IPS DF 4.7 (cell line): ENCODE results near the gene EPHB2.

ENCODE experiments used
- DNase-seq: peaks from one replicate; pipeline ENCODE4 v3.0.0-alpha.2; 2013; ENCODE audit warnings: low spot score; ENCODE audit errors: extremely low read depth

The EPHB2 gene

DNA sequence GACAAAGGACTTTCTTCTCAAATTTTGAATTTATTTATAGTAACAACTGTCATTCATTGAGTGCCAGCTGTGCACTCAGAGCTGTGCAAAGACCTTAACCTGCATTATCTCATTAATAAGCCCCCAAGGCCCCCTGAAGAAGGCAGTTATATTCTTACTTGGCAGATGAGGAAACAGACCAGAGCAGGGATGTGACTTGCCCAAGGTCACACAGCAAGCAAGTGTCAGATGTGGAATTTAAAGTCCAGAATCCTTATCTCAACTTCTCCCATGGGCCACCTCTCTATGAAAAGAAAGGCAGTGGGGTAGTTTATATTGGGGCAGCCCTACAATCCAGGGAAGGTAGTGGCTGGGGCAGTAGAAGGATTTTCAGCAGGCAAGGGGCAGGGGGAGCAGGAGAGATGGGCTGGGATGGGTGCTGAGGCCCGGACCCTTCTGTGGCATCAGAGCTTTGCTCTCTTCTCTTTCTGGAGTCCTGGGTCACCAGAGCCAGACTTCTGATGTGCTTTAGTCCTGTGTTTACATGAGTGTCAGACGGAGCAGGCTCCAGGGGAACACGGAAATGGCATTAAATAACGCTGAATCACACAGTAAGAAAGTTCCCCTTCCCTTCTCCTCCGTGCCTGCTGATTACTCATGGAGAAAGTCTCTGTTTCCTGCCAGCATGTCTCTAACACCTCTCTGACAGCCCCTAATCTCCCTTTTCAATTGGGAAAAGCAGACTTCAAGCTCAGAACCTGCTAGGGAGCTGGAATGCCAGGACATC, 39.5 kb downstream of the EPHB2 start:
- DNase-seq = no peak

DNA sequence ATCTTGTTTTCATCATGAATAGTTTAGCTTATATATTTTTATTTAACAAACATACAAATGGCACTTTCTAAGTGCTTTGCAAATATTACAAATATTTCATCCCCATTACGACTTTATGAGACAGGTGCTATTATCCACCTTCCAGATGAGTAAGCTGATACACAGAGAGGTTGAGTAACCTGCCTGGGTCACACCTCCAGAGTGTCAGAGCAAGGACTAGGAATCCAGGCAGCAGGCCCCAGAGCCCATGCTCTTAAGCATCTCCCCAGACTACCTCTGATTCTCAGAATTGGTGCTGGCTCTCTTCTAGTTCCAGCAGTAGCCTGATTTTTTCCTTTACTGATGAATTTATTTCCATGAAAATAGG, 40.0 kb downstream of the EPHB2 start:
- DNase-seq = no peak

DNA sequence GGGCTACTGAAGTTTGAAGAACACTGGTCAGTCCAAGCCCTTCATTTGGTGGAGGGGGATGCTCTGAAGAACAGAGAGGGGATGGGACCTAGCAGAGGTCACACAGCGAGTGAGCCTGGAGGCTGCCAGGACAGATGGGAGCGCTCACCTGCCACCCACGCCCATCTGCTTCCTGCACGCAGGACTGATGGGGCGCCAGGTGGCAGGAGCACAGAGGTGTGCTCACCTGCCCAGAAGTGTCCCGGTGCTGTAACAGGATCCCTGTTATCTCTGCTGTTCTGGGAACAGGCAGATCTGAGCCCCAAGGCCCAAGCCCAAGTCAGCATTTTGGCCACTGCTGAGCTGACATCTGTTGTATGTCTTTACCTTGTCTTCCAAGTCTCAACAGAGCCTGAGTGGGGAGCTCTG, 40.5 kb downstream of the EPHB2 start:
- no peak for DNase-seq

DNA sequence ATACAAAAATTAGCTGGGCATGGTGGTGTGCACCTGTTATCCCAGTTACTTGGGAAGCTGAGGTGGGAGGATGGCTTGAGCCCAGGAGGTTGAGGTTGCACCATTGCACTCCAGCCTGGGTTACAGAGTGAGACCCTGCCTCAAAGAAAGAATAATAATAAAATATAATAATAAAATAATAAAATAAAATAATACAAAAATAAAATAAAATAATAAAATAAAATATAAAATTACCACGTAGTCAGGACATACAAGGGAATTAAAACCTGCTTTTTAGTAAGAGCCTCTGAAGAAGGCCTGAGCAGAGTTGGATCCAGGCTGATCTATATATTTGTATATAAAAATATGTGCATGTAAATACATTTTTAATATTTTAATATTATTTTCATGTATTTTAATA, 41.7 kb downstream of the EPHB2 start:
- no peak for DNase-seq

DNA sequence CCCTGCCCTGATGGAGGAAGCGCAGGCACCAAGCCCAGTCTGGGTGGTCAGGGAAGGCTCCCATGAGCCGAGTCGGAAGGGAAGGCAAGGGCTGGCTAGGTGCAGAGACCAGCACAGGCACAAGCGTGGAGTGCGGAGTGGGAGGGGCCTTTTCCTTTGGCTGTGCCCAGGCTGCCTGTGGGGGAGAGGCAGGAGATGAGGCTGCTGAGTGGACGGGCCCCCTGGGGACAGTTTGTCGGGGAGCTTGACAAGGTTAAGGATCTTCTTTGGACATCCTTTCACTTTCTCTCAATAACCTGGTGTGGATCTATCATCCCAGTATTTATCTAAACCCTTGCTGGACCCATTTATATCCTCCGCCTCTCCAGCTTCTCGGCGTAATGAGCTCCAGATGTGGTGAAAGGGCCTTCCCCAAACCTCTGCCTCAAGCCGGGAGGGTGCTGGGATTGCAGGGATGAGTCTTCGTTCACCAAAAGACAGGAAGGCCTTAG, 42.9 kb downstream of the EPHB2 start:
- no peak for DNase-seq

DNA sequence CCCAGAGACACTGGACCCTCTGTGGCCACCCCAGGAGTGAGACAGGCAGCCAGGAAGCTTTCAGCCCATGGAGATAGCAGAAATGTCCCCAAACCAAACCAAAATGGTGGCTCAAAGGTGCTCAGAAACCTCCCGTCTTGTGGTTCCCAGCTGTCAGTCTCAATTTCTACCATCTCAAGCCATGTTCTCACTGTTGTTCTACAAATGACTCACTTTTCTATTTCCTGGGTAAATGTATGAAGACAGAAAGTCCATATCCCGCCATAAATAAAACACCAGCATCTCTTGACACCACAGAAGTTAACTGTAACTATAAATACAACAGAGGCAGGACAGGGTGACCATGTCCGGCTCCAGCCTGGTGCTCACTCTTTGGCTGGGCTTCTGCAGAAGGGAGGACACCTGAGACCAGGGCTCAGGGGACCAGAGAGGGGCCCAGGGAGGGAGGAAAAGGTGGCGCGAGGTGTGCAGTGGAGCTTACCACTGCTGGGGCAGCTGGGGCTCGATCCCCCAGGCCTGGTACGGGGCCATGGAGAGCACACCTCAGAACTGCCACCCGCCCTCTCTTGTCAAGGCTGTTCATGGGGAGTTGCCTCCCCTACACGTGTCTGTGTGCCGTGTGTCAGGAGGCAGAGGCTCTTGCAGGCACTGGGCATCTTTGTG, 43.6 kb downstream of the EPHB2 start:
- no peak for DNase-seq

DNA sequence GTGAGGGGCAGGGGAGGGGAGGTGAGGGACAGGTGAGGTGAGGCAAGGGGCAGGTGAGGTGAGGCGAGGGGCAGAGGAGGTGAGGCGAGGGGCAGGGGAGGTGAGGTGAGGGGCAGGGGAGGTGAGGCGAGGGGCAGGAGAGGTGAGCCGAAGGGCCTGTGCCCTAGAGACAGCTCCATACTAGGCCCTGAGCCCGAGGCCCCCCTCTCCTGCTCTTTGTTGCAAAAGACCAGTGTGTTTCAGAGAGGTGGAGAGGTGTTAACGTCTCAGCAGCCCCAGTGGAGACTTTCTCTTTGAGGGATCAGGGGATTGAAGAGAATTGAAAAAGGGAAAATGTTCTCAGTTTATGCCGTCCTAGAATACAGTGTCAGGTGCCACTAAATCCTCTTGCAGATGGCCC, 44.2 kb downstream of the EPHB2 start:
- DNase-seq = no peak

DNA sequence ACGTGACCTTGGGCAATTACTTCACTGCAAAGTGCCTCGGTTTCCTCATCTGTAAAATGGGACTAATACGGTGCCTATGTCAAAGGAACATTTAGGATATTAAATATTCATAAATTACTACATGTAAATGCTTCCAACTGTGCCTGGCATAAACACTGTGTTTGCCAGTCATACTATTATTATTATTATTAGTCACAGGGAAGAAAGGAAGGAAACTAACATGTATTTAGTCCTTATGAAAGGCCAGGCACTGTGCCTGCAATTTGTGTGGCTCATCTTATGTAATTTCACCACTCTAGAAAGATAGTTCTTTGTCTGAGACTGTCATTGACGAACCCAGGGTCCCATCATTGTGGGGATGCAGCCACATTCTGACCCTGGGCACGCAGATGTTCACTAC, 45.0 kb downstream of the EPHB2 start:
- no peak for DNase-seq

DNA sequence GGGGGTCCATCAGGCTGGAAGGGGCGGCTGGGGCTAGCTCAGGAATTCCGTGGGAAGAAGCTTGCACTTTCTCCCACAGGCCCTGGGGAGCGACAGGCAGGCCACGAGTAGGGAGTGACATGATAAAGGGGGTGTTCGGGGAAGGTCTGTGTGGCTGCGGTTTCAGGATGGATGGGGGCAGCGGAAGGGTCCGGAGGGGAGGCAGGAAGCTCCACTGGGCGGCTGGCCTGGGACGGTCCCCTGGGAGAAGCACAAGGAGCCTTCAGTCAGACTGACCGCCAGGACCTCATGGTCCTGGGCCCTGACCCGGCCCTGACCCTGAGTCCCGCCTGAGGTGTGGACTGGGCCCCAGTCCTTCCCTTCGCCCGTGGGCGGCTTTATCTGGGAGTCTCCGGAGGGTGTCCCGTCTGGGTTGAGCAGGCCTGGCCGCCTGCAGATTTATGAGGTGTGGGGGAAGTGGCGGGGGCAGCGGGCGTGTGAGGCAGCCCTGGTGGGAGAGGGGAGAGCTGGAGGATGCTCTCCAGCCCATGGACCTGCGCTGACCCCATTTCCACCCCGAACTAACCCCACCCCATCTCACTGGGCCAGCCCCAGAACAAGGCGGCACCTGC, 45.6 kb downstream of the EPHB2 start:
- DNase-seq = no peak

DNA sequence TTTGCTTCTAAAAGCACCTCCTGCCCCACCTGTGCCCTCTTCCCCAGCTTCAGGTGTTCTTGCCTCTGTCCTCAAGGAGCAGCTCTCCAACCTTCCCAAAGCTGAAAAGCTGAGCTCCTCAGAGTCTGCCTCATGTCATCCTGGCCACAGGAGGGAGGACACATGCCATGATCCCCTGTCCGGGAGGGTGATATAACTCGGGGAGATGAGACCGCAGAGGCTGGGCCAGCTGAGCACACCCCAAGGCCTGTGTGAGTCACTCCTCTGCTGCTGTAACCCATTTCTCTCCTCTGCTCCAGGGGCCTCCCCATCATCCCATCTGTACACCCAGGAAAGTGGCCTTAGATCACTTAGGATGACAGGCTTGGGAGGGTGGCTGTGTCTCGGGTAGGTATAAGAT, 49.8 kb downstream of the EPHB2 start:
- DNase-seq = no peak

DNA sequence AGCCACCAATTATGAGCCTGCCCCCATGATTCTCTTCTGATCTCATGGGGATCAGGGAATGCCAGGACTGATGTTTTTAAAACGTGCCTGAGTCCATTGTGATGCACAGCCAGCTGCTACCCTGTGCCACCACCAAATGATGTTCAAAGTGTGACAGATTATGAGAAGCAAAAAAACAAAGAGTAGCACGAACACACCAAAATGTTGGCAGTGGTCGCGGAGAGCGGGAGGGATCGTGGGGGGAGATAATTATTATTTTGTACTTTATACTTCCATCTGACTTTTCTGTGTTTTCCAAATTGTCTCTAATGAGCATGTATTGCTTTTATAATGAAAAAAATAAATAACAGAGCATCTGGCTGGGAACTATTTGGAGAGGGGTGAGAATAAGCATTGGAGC, 50.5 kb downstream of the EPHB2 start:
- no peak for DNase-seq

DNA sequence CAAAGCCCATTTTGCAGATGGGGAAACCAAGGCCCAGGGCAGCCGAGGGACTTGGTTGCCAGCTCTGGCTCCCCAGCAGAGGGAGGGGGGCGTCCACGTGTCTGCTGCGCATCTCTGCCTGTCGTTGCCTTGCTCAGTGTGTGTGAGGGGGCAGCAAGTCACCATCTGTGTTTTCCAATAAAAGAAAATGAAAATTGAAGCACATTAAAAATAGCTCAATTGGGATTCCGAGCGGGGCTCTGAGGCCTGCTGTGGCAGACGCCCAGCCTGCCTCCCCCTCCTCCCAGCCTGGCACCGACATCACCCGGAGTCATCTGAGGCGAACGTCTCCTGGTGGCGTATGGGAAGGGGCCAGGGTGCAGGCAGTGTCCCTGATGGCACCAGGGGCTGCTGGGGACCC, 51.2 kb downstream of the EPHB2 start:
- no peak for DNase-seq

DNA sequence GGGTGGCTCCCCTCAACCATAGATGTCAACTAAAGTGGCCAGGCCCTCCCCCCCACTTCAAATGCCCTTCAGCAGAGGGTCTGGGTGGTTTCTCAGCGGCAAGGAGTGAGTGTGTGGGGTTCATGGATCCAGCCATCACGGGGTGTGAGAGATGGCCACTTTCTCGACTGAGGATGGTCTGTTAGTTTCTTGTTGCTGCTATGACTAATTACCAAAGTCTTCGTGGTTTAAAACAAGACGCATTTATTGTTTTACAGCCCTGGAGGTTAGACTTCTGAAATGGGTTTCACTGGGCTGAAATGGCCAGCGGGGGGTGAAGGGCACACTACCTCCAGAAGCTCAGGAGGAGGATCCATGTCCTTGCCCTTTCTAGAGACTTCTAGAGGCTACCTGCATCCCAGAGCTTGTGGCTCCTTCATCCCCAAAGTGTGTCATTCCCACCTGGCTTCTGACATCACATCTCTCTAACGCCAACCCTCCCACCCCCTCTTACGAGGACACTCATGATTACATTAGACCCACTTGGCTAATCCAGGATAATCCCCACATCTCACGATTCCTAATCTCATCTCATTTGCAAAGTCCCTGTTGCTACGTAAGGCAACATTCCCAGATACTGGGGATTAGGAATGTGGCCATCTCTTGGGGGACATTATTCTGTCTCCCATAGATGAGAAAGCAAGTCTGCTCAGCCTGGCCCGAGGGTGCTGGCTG, 53.0 kb downstream of the EPHB2 start:
- no peak for DNase-seq

DNA sequence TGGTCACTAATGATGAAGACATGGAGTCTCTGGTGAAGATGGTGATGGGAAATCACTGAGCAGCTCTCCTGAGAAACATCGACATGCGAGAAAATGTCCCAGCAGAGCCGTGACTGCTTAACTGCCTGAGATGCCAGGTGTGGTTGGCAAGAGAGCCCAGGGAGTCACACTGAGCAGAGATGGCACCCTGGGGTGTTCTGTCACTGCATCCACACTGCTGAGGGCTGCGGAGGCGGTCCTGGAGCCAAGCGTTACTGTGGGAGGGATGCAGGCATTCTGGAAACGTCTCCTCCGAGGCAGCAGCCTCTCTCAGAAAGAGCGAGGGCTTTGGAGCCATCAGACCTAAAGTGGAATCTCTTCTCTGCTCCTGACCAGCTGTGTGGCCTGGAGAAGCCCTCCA, 57.2 kb downstream of the EPHB2 start:
- DNase-seq = no peak

DNA sequence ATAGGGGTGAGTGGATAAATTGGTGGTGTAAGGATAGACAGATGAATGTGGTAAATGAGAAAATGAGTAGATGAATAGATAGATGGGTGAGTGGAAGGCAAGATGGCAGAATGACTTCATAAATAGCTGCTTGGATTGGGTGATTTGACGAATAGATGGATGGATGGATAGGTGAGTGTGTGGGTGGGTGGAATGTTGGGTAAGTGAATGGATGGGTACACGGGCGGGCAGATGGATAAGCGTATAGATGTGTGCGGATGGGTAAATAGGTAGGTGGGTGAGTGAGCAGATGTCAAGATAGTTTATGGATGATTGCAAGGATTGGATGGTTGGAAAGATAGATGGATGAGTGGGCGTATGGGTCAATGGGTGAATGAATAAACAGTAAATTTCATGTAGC, 59.3 kb downstream of the EPHB2 start:
- DNase-seq = no peak

DNA sequence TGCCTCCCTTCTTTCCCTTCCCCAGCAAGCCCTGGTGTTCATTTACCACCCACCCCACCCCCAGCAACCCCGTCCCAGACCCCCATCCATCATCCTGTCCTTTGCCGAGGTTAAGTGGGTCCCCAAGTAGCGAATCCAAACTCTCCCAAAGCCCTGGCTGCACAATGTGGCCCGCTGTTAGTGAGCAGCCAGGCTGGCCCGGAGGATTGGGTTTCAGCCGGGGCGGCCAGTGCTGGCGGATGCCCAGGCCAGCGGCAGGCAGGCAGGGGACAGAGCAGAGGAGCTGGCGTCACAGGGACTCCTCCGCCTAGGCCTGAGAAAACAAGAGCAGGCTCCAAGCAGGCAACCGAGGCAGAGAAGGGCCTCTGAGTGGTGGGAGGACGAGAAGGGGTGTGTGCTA, 61.4 kb downstream of the EPHB2 start:
- DNase-seq = no peak

DNA sequence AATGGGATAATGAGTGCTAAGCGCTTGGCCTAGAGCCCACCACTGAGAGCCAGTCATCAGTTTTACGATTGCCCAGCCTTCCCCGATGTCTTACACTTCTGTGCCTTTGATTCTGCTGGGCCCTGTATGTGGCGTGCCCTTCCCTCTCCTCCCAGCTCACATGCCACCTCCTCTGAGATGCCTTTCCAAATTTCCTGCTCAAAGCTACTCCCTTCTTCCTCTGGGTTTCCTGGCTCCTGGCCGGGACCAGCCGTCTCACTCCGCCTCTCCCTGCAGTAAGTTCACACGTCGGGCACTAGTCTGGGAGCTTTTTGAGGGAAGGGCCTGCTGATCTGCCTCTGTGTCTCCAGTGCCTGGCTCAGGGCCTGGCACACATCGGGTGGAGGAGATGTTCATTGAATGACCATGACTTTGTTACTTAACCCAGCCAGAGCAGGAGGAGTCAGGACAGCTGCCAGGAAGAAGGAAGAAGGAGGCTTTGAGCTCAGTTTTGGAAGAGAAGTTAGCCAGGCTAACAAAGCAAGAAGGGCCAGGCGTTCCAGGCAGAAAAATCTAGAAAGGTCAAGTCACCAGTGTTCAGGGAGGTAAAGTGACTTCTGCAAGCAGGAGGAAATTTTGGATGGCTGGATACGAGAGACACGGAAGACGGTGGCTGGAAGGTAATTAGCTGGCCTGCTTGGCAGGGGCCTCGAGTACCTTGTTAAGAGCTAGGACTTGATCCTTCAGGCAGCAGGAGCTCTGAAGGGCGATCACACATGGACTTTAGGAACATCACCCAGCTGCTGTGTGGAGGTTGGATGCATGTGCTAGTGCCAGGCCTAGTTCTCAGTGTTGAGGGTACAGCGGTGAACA, 63.6 kb downstream of the EPHB2 start:
- no peak for DNase-seq

DNA sequence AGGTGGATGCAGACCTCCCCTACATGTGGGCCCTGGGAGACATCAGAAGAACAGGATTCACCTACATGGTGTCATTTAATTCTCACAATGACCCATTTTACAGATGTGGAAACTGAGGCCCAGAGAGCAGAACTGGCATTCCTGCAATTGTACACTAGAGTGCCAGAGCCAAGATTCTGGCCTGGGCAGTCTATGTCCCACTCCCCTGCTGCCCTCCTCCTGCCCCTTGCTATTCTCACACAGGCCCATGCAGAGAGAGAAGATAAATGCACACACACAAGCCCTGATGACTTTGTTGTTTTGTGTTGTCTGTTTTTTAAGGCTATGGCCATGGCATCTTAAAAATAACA, 64.2 kb downstream of the EPHB2 start:
- no peak for DNase-seq

DNA sequence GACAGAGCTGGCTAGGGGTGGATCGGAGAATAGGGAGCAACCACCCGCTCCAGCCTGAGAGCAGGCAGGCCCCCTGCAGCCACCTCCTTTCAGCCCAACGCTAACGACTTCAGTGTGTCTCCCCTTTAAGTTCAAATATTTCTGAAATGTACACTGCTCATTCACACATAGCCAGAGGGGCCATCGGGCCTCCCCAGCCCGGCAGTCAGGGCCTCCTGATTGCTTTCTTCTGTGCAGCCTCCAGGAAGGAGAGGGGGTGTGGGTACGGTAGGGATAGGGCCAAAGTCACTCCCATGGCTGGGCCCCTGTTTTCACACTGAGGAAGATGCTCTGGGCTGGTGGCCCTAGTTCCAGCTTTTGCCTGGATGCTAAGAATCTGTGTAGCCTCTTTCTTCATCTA, 64.8 kb downstream of the EPHB2 start:
- DNase-seq = no peak

DNA sequence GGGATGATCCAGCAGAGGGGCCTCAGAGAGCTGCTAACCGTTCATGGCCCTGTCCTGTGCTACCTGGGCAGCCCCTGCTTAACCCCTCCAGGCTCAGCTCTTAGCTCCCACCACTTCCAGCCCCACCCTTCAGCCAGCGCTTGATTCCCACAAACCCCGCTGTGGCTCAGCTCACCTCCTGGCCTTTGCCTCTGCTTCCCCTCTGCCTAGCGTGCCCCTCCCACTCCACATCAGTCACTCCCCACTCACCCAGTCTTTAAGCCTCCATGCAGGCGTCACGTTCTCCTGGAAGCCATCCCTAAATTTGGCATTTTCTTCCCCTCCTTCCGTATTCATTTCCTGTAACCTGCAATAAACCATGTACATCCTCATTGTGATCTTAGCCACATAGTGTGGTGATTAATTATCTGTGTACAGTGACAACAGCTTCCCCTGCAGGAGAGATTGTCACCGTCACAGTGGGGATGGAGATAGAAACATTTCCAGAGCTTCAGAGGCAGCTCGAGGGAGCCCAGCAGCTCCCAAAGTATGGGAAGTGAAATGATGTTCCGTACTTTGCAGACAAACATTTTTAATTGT, 65.5 kb downstream of the EPHB2 start:
- DNase-seq = no peak
